Stimulated activated naive CD8-positive, alpha-beta T cell treated with anti-CD3 and anti-CD28 coated beads, Interleukin-15, Interleukin-2, amounts not matched to agents 100 U/mL and 50 U/mL, for 24 hours (primary cell): ENCODE data around the gene CIART.
"Not testable (repeated sequence)": the region's sequence is repeated elsewhere in the genome, so short reads cannot be mapped to it uniquely, and the experiment has no call there.

Experiments used
- ATAC-seq: fragments of 150-1000 bp; cut with Tn5 transposase; one replicate; pipeline ENCODE4 v1.10.0; 2021
- DNase-seq: peaks from one replicate; pipeline ENCODE4 v3.0.0; 2021

The CIART gene

GRCh38 chr1:150261367-150261766 is 21.0 kb upstream of the CIART start:
- no peak for DNase-seq
- ATAC-seq = no peak

- no peak for ATAC-seq
- no peak for DNase-seq
Measured at GRCh38 chr1:150262388-150263320, 19.7 kb upstream of the CIART start.

- ATAC-seq = no peak
- no peak for DNase-seq
Measured at GRCh38 chr1:150263549-150263948, 18.8 kb upstream of the CIART start.

GRCh38 chr1:150267896-150268295 is 14.5 kb upstream of the CIART start:
- ATAC-seq (no peak), DNase-seq (no peak)

GRCh38 chr1:150268340-150268704 is 14.0 kb upstream of the CIART start:
- DNase-seq = peak; percentile 34

GRCh38 chr1:150268705-150269403 is 13.5 kb upstream of the CIART start, which contains the start of gene APH1A:
APH1A (minus strand) TSS chr1:150269016; CDS start chr1:150268810, 206 bp downstream.
- DNase-seq = peak; percentile 96
- peak; percentile 98 for ATAC-seq

More at GRCh38 chr1:150268340-150268704, 14.0 kb upstream of the CIART start:
- ATAC-seq = peak; percentile 36

- ATAC-seq = no peak
Measured at GRCh38 chr1:150269451-150269850, 12.9 kb upstream of the CIART start.

GRCh38 chr1:150271291-150271959 is 10.9 kb upstream of the CIART start:
- ATAC-seq = no peak

More at GRCh38 chr1:150269451-150269850, 12.9 kb upstream of the CIART start:
- no peak for DNase-seq

GRCh38 chr1:150273311-150273710 is 9.0 kb upstream of the CIART start:
- DNase-seq = no peak
- no peak for ATAC-seq

More at GRCh38 chr1:150271291-150271959, 10.9 kb upstream of the CIART start:
- no peak for DNase-seq

GRCh38 chr1:150280138-150280707 is 2.1 kb upstream of the CIART start:
- ATAC-seq (no peak), DNase-seq (no peak)

GRCh38 chr1:150281221-150281757 is 1.1 kb upstream of the CIART start:
- ATAC-seq (peak; percentile 52), DNase-seq (peak; percentile 71)

GRCh38 chr1:150282558-150282958 is 204 bp downstream of the CIART start:
- no peak for DNase-seq
- ATAC-seq = no peak

GRCh38 chr1:150283260-150283659 is 906 bp downstream of the CIART start:
- DNase-seq = no peak
- no peak for ATAC-seq

- ATAC-seq = no peak
- no peak for DNase-seq
Measured at GRCh38 chr1:150288382-150288781, 6.0 kb downstream of the CIART start.

- no peak for ATAC-seq
- DNase-seq = no peak
Measured at GRCh38 chr1:150288822-150289221, 6.5 kb downstream of the CIART start.

GRCh38 chr1:150293433-150294253 is 11.3 kb downstream of the CIART start, which contains the start of gene MRPS21:
MRPS21 (plus strand) TSS chr1:150293861; CDS start chr1:150294367, 506 bp downstream.
- peak; percentile 89 for DNase-seq
- peak; percentile 100 for ATAC-seq

GRCh38 chr1:150295476-150295875 is 13.1 kb downstream of the CIART start:
- ATAC-seq (no peak), DNase-seq (no peak)

GRCh38 chr1:150299716-150300115 is 17.4 kb downstream of the CIART start:
- ATAC-seq (no peak), DNase-seq (no peak)

GRCh38 chr1:150302338-150302737 is 20.0 kb downstream of the CIART start:
- DNase-seq (no peak), ATAC-seq (no peak)

- ATAC-seq = no peak
- no peak for DNase-seq
Measured at GRCh38 chr1:150302902-150303301, 20.5 kb downstream of the CIART start.

GRCh38 chr1:150308585-150308984 is 26.2 kb downstream of the CIART start:
- DNase-seq = not testable (repeated sequence)

More at GRCh38 chr1:150308585-150308984, 26.2 kb downstream of the CIART start:
- ATAC-seq = not testable (repeated sequence)
